Activated naive CD8-positive, alpha-beta T cell treated with anti-CD3 and anti-CD28 coated beads for 36 hours (primary cell): ENCODE data around the gene RPGRIP1L. TPM values are rescaled to one million over a fixed set of nuclear protein-coding genes. Genes with fewer than 3 reads are reported as not detected.
"Not testable (repeated sequence)": the region's sequence is repeated elsewhere in the genome, so short reads cannot be mapped to it uniquely, and the experiment has no call there.

ENCODE experiments used
- DNase-seq: peaks from one replicate; pipeline ENCODE4 v3.0.0; 2021
- H3K27ac Mint-ChIP-seq: one replicate; pipeline ENCODE4 v1.8.0; 2022; ENCODE audit warnings: mild to moderate bottlenecking, moderate library complexity, mixed read lengths
- H3K27me3 Mint-ChIP-seq: one replicate; pipeline ENCODE4 v1.8.0; 2022; ENCODE audit warnings: mild to moderate bottlenecking, mixed read lengths
- H3K36me3 Mint-ChIP-seq: one replicate; pipeline ENCODE4 v1.8.0; 2021; ENCODE audit warnings: mild to moderate bottlenecking, mixed read lengths
- H3K4me1 Mint-ChIP-seq: one replicate; pipeline ENCODE4 v1.8.0; 2021; ENCODE audit warnings: mixed read lengths
- H3K4me3 Mint-ChIP-seq: one replicate; pipeline ENCODE4 v1.8.0; 2022; ENCODE audit warnings: mild to moderate bottlenecking, moderate library complexity, mixed read lengths
- H3K9me3 Mint-ChIP-seq: one replicate; pipeline ENCODE4 v1.8.0; 2022; ENCODE audit warnings: mixed read lengths
- total RNA-seq, 2 experiments: library from RNA; stranded (reverse); gene quantifications; one replicate each; pipeline ENCODE4 v1.2.3, GENCODE V29; 2021

The RPGRIP1L gene
- total RNA-seq, 2 experiments from 2014 or later: 7.1 to 8.4 TPM

DNA sequence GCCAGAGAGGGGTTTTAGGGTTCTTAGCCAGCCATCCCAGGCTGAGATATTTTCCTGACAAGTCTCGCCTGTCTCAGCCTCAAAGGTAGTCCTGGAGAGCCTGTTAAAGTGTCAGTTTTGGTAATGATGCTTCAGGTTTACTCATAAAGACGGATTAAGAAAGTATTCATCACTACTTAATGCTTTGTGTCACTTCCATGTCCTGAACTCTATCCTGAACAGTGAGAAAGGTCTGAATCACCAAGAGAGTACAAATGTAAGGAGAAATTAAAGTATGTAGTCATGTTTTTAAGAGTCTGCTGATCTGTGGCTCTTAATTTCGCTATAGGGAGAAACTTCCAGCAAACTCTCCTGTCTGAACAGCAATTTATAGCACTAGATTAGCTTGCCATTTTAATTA, 14.0 kb downstream of the RPGRIP1L start:
- no peak for DNase-seq
- peaks cover 2% of the 10 kb centered on the region for H3K4me1 Mint-ChIP-seq
- H3K36me3 Mint-ChIP-seq: peaks cover 23% of the 10 kb centered on the region
- peaks cover 3% of the 10 kb centered on the region for H3K9me3 Mint-ChIP-seq
- H3K4me3 Mint-ChIP-seq: no peak overlapping the region
- no peaks in the 10 kb centered on the region for H3K27me3 Mint-ChIP-seq
- H3K27ac Mint-ChIP-seq: no peak overlapping the region

DNA sequence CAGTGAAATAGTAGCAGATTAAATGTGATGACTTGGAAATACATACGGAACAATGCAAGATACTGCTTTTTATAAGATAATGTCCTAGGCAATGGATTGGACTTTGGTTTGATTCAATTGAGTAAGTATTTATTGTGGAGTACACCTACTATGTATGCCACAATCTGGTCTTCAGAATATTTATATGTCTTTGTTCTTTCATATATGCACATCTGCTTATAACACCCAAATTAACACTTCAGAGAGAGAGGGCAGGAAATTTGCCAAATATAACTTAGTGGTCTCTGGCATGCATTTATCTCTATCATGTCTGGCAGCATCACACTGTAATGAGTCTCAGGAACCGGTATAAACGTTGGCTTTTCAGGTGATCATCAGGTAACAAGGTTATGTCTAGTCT, 16.9 kb downstream of the RPGRIP1L start:
- no peak overlapping the region for H3K27ac Mint-ChIP-seq
- H3K4me3 Mint-ChIP-seq: no peak overlapping the region
- no peaks in the 10 kb centered on the region for H3K27me3 Mint-ChIP-seq
- DNase-seq: no peak
- peaks cover 31% of the 10 kb centered on the region for H3K36me3 Mint-ChIP-seq
- no peaks in the 10 kb centered on the region for H3K4me1 Mint-ChIP-seq
- peaks cover 4% of the 10 kb centered on the region for H3K9me3 Mint-ChIP-seq

- not testable (repeated sequence) for H3K4me3 Mint-ChIP-seq, H3K27me3 Mint-ChIP-seq, H3K27ac Mint-ChIP-seq, DNase-seq, H3K4me1 Mint-ChIP-seq, H3K9me3 Mint-ChIP-seq
- H3K36me3 Mint-ChIP-seq: peaks cover 30% of the 10 kb centered on the region
Observed at GRCh38 chr16:53685334-53685733, 18.3 kb downstream of the RPGRIP1L start.

DNA sequence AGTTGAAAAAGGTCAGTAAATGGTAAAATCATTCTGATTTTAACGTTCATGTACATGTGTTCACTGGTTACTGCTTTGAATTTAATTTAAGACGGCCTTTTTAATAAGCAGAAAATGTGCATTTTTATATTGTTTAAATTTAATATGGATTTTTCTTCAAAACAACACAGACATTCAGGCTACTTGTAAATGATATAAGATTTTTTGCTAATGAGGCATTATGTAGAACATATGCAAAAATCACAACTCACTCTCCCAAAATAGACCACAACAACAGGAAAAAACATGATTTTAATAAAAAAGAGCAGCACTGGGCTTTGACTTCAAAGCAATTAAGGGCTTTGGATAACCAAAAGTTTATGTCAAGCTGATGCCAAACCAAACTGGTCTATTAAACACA, 22.3 kb downstream of the RPGRIP1L start:
- H3K9me3 Mint-ChIP-seq: peaks cover 4% of the 10 kb centered on the region
- no peak for DNase-seq
- H3K4me3 Mint-ChIP-seq: no peak overlapping the region
- no peak overlapping the region for H3K27ac Mint-ChIP-seq
- H3K4me1 Mint-ChIP-seq: no peaks in the 10 kb centered on the region
- H3K27me3 Mint-ChIP-seq: no peaks in the 10 kb centered on the region
- H3K36me3 Mint-ChIP-seq: peaks cover 31% of the 10 kb centered on the region

GRCh38 chr16:53680756-53681155, 22.9 kb downstream of the RPGRIP1L start:
- H3K27ac Mint-ChIP-seq: no peak overlapping the region
- H3K27me3 Mint-ChIP-seq: no peaks in the 10 kb centered on the region

DNA sequence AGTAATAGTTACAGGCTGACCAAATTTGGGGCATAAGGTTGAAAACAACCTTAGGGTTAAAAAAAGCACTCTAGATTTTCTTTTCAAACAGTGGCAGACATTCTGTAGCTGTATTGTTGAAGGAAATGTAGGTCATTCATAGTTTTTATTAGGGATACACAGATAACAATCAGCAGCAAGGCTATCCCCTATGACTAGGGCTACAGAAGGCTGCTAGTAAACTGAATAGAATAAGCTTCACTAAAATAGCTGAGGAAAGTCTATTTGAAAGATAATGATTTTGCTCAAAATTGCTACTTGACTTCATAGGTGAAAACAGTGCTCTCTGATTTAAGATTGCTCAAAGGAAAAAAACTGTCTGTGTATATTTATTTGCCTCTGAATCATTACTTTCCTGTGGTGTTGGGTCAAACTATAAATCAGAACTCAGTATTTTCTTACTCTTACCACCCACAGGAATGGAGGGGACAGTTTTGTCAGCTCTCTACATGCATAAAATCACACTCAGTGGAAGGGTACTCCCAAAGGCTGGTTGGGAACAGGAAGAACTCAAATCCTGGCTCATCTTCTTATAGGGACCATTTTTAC, 24.8 kb downstream of the RPGRIP1L start:
- Mint-ChIP-seq H3K9me3 (peaks cover under 1% of the 10 kb centered on the region), H3K4me3 (no peak overlapping the region), H3K4me1 (no peaks in the 10 kb centered on the region), H3K27ac (no peak overlapping the region), H3K36me3 (peaks cover 16% of the 10 kb centered on the region), H3K27me3 (no peaks in the 10 kb centered on the region)
- DNase-seq: no peak

More at GRCh38 chr16:53680756-53681155, 22.9 kb downstream of the RPGRIP1L start:
- H3K36me3 Mint-ChIP-seq: peaks cover 28% of the 10 kb centered on the region
- no peak for DNase-seq
- no peak overlapping the region for H3K4me3 Mint-ChIP-seq
- H3K9me3 Mint-ChIP-seq: peaks cover 4% of the 10 kb centered on the region
- H3K4me1 Mint-ChIP-seq: no peaks in the 10 kb centered on the region

DNA sequence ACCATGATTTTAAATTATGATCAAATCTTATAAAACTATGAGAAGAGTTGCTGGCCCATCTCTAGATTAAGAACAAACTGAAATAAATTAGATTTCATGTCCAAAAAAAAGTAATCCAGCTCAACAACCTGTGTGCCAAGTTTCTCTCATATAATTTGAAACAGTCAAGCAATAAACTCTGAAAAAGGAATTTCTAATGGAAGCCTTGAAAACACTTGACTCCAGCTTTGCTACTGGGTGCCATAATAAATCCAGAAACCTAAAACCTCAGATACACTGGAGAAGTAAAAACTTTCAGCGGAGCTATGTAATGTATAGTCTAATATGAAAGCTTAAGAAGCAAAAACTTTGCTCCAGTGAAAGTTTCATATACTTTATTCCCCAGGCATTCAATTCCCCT, 25.5 kb downstream of the RPGRIP1L start:
- H3K4me1 Mint-ChIP-seq: no peaks in the 10 kb centered on the region
- no peak overlapping the region for H3K4me3 Mint-ChIP-seq
- H3K36me3 Mint-ChIP-seq: peaks cover 9% of the 10 kb centered on the region
- H3K9me3 Mint-ChIP-seq: no peaks in the 10 kb centered on the region
- H3K27me3 Mint-ChIP-seq: no peaks in the 10 kb centered on the region
- no peak for DNase-seq
- H3K27ac Mint-ChIP-seq: no peak overlapping the region

DNA sequence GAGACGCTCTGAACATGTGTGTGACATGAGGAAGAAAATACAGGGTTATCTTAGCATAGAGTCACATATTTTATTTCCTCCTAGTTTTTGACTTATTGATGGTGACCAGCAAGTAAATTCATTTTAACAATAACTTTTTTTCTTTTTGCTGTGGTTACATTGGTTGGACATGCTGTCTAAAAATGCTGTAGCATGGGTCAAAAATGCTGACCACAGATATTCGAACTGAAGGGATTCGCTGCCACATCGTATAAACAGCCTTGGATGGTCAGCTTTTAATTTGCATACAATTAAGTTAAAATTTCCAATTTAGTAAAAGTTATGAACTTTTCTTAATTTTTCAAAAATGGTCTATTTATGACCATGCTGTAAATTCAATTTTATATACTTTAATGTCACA, 30.5 kb downstream of the RPGRIP1L start:
- Mint-ChIP-seq H3K9me3 (no peaks in the 10 kb centered on the region), H3K36me3 (no peaks in the 10 kb centered on the region), H3K27ac (no peak overlapping the region), H3K4me3 (no peak overlapping the region), H3K4me1 (no peaks in the 10 kb centered on the region), H3K27me3 (no peaks in the 10 kb centered on the region)
- no peak for DNase-seq

GRCh38 chr16:53672461-53672860, 31.2 kb downstream of the RPGRIP1L start:
- Mint-ChIP-seq H3K9me3 (no peaks in the 10 kb centered on the region), H3K36me3 (no peaks in the 10 kb centered on the region), H3K4me3 (no peak overlapping the region), H3K27me3 (no peaks in the 10 kb centered on the region), H3K4me1 (no peaks in the 10 kb centered on the region), H3K27ac (no peak overlapping the region)
- no peak for DNase-seq

GRCh38 chr16:53668869-53669268, 34.8 kb downstream of the RPGRIP1L start:
- DNase-seq: no peak
- no peaks in the 10 kb centered on the region for H3K9me3 Mint-ChIP-seq
- no peak overlapping the region for H3K27ac Mint-ChIP-seq
- H3K36me3 Mint-ChIP-seq: no peaks in the 10 kb centered on the region
- H3K4me3 Mint-ChIP-seq: no peak overlapping the region
- H3K4me1 Mint-ChIP-seq: no peaks in the 10 kb centered on the region
- H3K27me3 Mint-ChIP-seq: no peaks in the 10 kb centered on the region

DNA sequence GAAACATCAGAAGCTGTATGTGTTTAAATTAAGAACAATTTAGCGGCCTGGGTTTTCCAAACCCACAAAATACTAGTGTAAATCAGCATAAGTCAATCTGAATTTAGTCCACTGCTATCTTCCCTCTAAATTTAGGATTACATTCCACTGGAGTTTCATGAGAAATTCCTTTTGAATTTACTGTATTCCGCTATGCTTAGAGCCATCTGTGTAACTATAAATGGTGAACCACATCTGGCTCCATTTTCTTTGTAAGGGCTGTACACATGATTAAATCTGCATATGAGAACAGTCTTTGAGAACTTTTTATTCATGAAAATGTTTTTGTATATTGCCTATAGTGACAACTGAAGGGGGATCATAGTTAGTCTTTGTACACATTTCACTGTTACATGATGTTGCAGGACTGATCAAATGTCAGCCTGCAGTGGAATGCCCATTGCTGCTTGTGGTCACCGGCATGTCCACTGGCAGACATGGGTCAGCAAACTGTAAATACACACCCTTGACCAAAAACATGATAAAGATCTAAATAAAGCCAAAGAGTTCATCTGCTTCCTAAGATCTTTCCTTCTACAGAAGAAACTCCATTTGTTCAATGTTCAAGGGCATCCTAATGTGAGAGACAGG, 36.8 kb downstream of the RPGRIP1L start:
- no peaks in the 10 kb centered on the region for H3K27me3 Mint-ChIP-seq
- H3K9me3 Mint-ChIP-seq: no peaks in the 10 kb centered on the region
- no peak for DNase-seq
- H3K4me3 Mint-ChIP-seq: no peak overlapping the region
- H3K27ac Mint-ChIP-seq: no peak overlapping the region
- no peaks in the 10 kb centered on the region for H3K4me1 Mint-ChIP-seq
- no peaks in the 10 kb centered on the region for H3K36me3 Mint-ChIP-seq

GRCh38 chr16:53664724-53665345, 38.8 kb downstream of the RPGRIP1L start:
- DNase-seq: no peak
- Mint-ChIP-seq H3K27ac (no peak overlapping the region), H3K36me3 (no peaks in the 10 kb centered on the region), H3K4me3 (no peak overlapping the region), H3K4me1 (no peaks in the 10 kb centered on the region), H3K27me3 (no peaks in the 10 kb centered on the region), H3K9me3 (no peaks in the 10 kb centered on the region)

GRCh38 chr16:53662072-53662471, 41.6 kb downstream of the RPGRIP1L start:
- H3K27ac Mint-ChIP-seq: no peak overlapping the region
- H3K4me1 Mint-ChIP-seq: no peaks in the 10 kb centered on the region
- H3K9me3 Mint-ChIP-seq: no peaks in the 10 kb centered on the region
- H3K4me3 Mint-ChIP-seq: no peak overlapping the region
- H3K27me3 Mint-ChIP-seq: no peaks in the 10 kb centered on the region
- no peaks in the 10 kb centered on the region for H3K36me3 Mint-ChIP-seq
- no peak for DNase-seq

GRCh38 chr16:53654946-53655345, 48.7 kb downstream of the RPGRIP1L start:
- DNase-seq: no peak
- Mint-ChIP-seq H3K36me3 (peaks cover 22% of the 10 kb centered on the region), H3K27me3 (no peaks in the 10 kb centered on the region), H3K4me1 (no peaks in the 10 kb centered on the region), H3K9me3 (no peaks in the 10 kb centered on the region), H3K4me3 (no peak overlapping the region), H3K27ac (no peak overlapping the region)

- no peak overlapping the region for H3K27ac Mint-ChIP-seq
- DNase-seq: no peak
- no peaks in the 10 kb centered on the region for H3K4me1 Mint-ChIP-seq
- no peak overlapping the region for H3K4me3 Mint-ChIP-seq
- H3K36me3 Mint-ChIP-seq: peaks cover 39% of the 10 kb centered on the region
- no peaks in the 10 kb centered on the region for H3K27me3 Mint-ChIP-seq
- peaks cover 2% of the 10 kb centered on the region for H3K9me3 Mint-ChIP-seq
Observed at GRCh38 chr16:53651357-53651756, 52.3 kb downstream of the RPGRIP1L start.

DNA sequence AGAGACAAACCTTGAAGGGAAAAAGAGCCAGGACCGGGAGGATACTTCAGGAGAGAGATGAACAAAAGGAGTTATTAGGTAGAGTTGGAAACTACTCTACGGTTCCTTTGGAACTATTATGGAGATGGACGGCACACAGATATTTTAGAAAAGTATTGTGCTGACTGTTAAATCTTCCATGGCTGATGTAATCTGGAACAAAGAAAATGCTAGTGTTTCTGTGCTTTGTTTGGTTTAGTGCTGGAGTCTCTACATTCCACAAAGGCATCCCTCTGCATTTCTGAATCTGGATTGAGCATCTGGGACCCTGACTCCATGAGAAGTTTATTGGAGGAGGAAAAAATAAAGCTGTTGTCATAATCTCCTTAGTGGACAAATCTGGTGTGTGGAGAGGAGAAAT, 57.2 kb downstream of the RPGRIP1L start:
- no peak overlapping the region for H3K4me3 Mint-ChIP-seq

More for the DNA sequence above, 57.2 kb downstream of the RPGRIP1L start:
- Mint-ChIP-seq H3K27me3 (no peaks in the 10 kb centered on the region), H3K4me1 (no peaks in the 10 kb centered on the region), H3K9me3 (peaks cover 17% of the 10 kb centered on the region), H3K36me3 (peaks cover 51% of the 10 kb centered on the region), H3K27ac (no peak overlapping the region)
- no peak for DNase-seq
